Neural cell (in vitro differentiated cells): ENCODE measurements around the gene AK4. TPM values are rescaled to one million over a fixed set of nuclear protein-coding genes. Genes with fewer than 3 reads are reported as not detected.

Source experiments
- H2AFZ ChIP-seq: fragments of 200-600, 300-800 bp; sonication (generic), shearing (Covaris generic); 2 replicates; pipeline ENCODE4 v1.6.0; 2014; ENCODE audit warnings: low read depth, mild to moderate bottlenecking, antibody characterized with exemption, low read length, moderate library complexity
- H3F3A ChIP-seq: fragments of 200-600 bp; shearing (Covaris generic); 2 replicates; pipeline ENCODE4 v1.6.1; 2016; ENCODE audit warnings: mild to moderate bottlenecking, moderate library complexity, mixed read lengths, antibody characterized with exemption, low read length; ENCODE audit not compliant: insufficient read depth, poor library complexity, severe bottlenecking
- H3K27ac ChIP-seq: fragments of 200-600, 300-800 bp; sonication (generic), shearing (Covaris generic); 2 replicates; pipeline ENCODE4 v1.5.1; 2014; ENCODE audit warnings: mild to moderate bottlenecking, low read length, moderate library complexity
- H3K27me3 ChIP-seq: fragments of 300-800, 200-600 bp; sonication (generic), shearing (Covaris generic); 2 replicates; pipeline ENCODE4 v1.6.0; 2014; ENCODE audit warnings: mild to moderate bottlenecking, low read depth, low read length, moderate library complexity; ENCODE audit not compliant: insufficient read depth
- H3K36me3 ChIP-seq: fragments of 300-800, 200-600 bp; sonication (generic), shearing (Covaris generic); 2 replicates; pipeline ENCODE4 v1.5.1; 2014; ENCODE audit warnings: mild to moderate bottlenecking, antibody characterized with exemption, low read length, moderate library complexity; ENCODE audit not compliant: insufficient read depth
- H3K4me2 ChIP-seq: fragments of 300-800, 200-600 bp; sonication (generic), shearing (Covaris generic); 2 replicates; pipeline ENCODE4 v1.6.0; 2014; ENCODE audit warnings: mild to moderate bottlenecking, low read length
- H3K4me3 ChIP-seq: fragments of 300-800, 200-600 bp; sonication (generic), shearing (Covaris generic); 2 replicates; pipeline ENCODE4 v1.5.1; 2014; ENCODE audit warnings: mild to moderate bottlenecking, low read length, moderate library complexity
- H3K79me2 ChIP-seq: fragments of 200-600 bp; shearing (Covaris generic); replicated peaks from 2 replicates; pipeline ENCODE4 v1.6.0; 2014; ENCODE audit warnings: mild to moderate bottlenecking, low read length, moderate library complexity; ENCODE audit not compliant: insufficient read depth
- H3K9ac ChIP-seq: fragments of 300-800, 200-600 bp; sonication (generic), shearing (Covaris generic); 2 replicates; pipeline ENCODE4 v1.6.1; 2016; ENCODE audit warnings: mild to moderate bottlenecking, low read length, mixed read lengths
- H3K9me2 ChIP-seq: fragments of 200-600 bp; shearing (Covaris generic); 2 replicates; pipeline ENCODE4 v1.6.1; 2016; ENCODE audit warnings: mild to moderate bottlenecking, low read length, mixed read lengths; ENCODE audit not compliant: insufficient read depth
- H3K9me3 ChIP-seq: fragments of 200-600, 300-800 bp; sonication (generic), shearing (Covaris generic); 2 replicates; pipeline ENCODE4 v1.6.1; 2016; ENCODE audit warnings: mild to moderate bottlenecking, mixed run types, low read length, moderate library complexity, mixed read lengths
- H4K20me1 ChIP-seq: fragments of 200-600 bp; shearing (Covaris generic); 2 replicates; pipeline ENCODE4 v1.6.1; 2016; ENCODE audit warnings: mild to moderate bottlenecking, mixed run types; ENCODE audit not compliant: insufficient read depth
- CTCF ChIP-seq: fragments of 450-650 bp; IDR thresholded peaks from 2 replicates; pipeline ENCODE4 v1.5.1; 2014; ENCODE audit warnings: antibody characterized with exemption, mild to moderate bottlenecking, moderate library complexity; ENCODE audit not compliant: poor library complexity, severe bottlenecking
- EP300 ChIP-seq: fragments of 450-650 bp; conservative IDR thresholded peaks from 2 replicates; pipeline ENCODE4 v1.6.1; 2014; ENCODE audit warnings: antibody characterized with exemption, mild to moderate bottlenecking, moderate library complexity; ENCODE audit not compliant: poor library complexity, severe bottlenecking
- EZH2 ChIP-seq: fragments of 200-600, 300-800 bp; shearing (Covaris generic), sonication (generic); IDR thresholded peaks from 2 replicates; pipeline ENCODE4 v1.6.1; 2014; ENCODE audit warnings: antibody characterized with exemption, low read length, borderline replicate concordance, mild to moderate bottlenecking; ENCODE audit not compliant: insufficient read depth, poor library complexity, severe bottlenecking
- MXI1 ChIP-seq: fragments of 450-650 bp; conservative IDR thresholded peaks from 2 replicates; pipeline ENCODE4 v1.6.1; 2014; ENCODE audit warnings: antibody characterized with exemption, mild to moderate bottlenecking; ENCODE audit not compliant: poor library complexity, severe bottlenecking
- POLR2AphosphoS5 ChIP-seq: IDR thresholded peaks from 2 replicates; pipeline ENCODE4 v1.6.1; 2012
- RAD21 ChIP-seq: fragments of 450-650 bp; conservative IDR thresholded peaks from 2 replicates; pipeline ENCODE4 v1.6.1; 2014; ENCODE audit warnings: antibody characterized with exemption, mild to moderate bottlenecking, moderate library complexity
- SMC3 ChIP-seq: fragments of 450-650 bp; conservative IDR thresholded peaks from 2 replicates; pipeline ENCODE4 v1.6.1; 2014; ENCODE audit warnings: antibody characterized with exemption, mild to moderate bottlenecking, moderate library complexity; ENCODE audit not compliant: poor library complexity
- TAF1 ChIP-seq: IDR thresholded peaks from 2 replicates; pipeline ENCODE4 v1.6.1; 2012; ENCODE audit warnings: low read depth
- polyA plus RNA-seq: library from polyadenylated mRNA; depleted of rRNA; stranded (reverse); fragments of >200 nt; gene quantifications from 2 replicates; pipeline ENCODE4 v1.2.3, GENCODE V29; 2014
- TF ChIP-seq, protein P1 (sequence below): IDR thresholded peaks from 2 replicates; pipeline ENCODE4 v1.6.1; 2012; ENCODE audit warnings: borderline replicate concordance

Gene AK4
- polyA plus RNA-seq, 1 donor from 2014 or later: 1.9 TPM

- TF ChIP-seq, protein P1, sequence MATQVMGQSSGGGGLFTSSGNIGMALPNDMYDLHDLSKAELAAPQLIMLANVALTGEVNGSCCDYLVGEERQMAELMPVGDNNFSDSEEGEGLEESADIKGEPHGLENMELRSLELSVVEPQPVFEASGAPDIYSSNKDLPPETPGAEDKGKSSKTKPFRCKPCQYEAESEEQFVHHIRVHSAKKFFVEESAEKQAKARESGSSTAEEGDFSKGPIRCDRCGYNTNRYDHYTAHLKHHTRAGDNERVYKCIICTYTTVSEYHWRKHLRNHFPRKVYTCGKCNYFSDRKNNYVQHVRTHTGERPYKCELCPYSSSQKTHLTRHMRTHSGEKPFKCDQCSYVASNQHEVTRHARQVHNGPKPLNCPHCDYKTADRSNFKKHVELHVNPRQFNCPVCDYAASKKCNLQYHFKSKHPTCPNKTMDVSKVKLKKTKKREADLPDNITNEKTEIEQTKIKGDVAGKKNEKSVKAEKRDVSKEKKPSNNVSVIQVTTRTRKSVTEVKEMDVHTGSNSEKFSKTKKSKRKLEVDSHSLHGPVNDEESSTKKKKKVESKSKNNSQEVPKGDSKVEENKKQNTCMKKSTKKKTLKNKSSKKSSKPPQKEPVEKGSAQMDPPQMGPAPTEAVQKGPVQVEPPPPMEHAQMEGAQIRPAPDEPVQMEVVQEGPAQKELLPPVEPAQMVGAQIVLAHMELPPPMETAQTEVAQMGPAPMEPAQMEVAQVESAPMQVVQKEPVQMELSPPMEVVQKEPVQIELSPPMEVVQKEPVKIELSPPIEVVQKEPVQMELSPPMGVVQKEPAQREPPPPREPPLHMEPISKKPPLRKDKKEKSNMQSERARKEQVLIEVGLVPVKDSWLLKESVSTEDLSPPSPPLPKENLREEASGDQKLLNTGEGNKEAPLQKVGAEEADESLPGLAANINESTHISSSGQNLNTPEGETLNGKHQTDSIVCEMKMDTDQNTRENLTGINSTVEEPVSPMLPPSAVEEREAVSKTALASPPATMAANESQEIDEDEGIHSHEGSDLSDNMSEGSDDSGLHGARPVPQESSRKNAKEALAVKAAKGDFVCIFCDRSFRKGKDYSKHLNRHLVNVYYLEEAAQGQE: no peak
- TF ChIP-seq SMC3: no peak
- no peak for TF ChIP-seq EZH2
- no peak for TF ChIP-seq TAF1
- no peak for TF ChIP-seq CTCF
- TF ChIP-seq RAD21: no peak
- TF ChIP-seq POLR2AphosphoS5: no peak
- TF ChIP-seq MXI1: no peak
- TF ChIP-seq EP300: no peak
- Histone ChIP-seq H3K9ac (no peak overlapping the region), H4K20me1 (no peaks in the 10 kb centered on the region), H3K9me2 (no peaks in the 10 kb centered on the region), H3K4me3 (no peak overlapping the region), H3K36me3 (no peaks in the 10 kb centered on the region), H3K27ac (no peak overlapping the region), H3K9me3 (no peaks in the 10 kb centered on the region), H3K27me3 (no peaks in the 10 kb centered on the region), H2AFZ (no peak overlapping the region), H3K4me2 (no peak overlapping the region), H3K79me2 (no peaks in the 10 kb centered on the region), H3F3A (no peaks in the 10 kb centered on the region)
Measured at GRCh38 chr1:65237503-65237902, 89.5 kb downstream of the AK4 start.

DNA sequence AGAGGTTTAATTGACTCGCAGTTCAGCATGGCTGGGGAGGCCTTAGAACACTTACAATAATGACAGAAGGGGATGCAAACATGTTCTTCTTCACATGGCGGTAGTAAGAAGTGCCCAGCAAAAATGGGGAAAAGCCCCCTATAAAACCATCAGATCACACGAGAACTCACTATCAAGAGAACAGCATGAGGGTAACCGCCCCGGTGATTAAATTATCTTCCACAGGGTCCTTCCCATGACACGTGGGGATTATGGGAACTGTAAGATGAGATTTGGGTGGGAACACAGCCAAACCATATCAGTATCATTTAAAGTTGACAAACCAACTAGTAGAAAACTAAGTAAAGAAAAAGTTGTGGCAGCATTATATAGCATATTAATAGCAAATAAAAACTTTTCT, 90.0 kb downstream of the AK4 start:
- Histone ChIP-seq H3K9me2 (no peaks in the 10 kb centered on the region), H3K27me3 (no peaks in the 10 kb centered on the region), H3F3A (no peaks in the 10 kb centered on the region), H2AFZ (no peak overlapping the region), H3K27ac (no peak overlapping the region), H3K9ac (no peak overlapping the region), H3K36me3 (no peaks in the 10 kb centered on the region), H3K4me3 (no peak overlapping the region), H3K79me2 (no peaks in the 10 kb centered on the region), H4K20me1 (no peaks in the 10 kb centered on the region), H3K4me2 (no peak overlapping the region), H3K9me3 (no peaks in the 10 kb centered on the region)
- TF ChIP-seq MXI1: no peak
- TF ChIP-seq TAF1: no peak
- TF ChIP-seq EP300: no peak
- no peak for TF ChIP-seq RAD21
- no peak for TF ChIP-seq EZH2
- TF ChIP-seq, protein P1: no peak
